Body of pancreas (tissue), 4 donors: ENCODE results near the gene NOXA1. TPM values are rescaled to one million over a fixed set of nuclear protein-coding genes. Genes with fewer than 3 reads are reported as not detected.

Experiments
- ATAC-seq: fragments of 150-250 bp; one replicate; pipeline ENCODE4 v1.9.1; 2016
- DNase-seq, 4 donors: peaks; one replicate each; pipeline ENCODE4 v3.0.0-alpha.2; 2019
- H3K27ac ChIP-seq, 4 donors: fragments of 200-600 bp; sonication (generic); 1 replicate in 3 of 4; 2 replicates in 1 of 4; pipeline versions ENCODE4 v1.5.1 to v1.6.1; 2016 to 2019; ENCODE audit warnings: mild to moderate bottlenecking in 1 of 4, mixed read lengths in 1 of 4, moderate library complexity in 1 of 4
- H3K27me3 ChIP-seq, 2 donors: fragments of 200-600 bp; sonication (generic); one replicate each; pipeline ENCODE4 v1.6.0; 2016; ENCODE audit warnings: mild to moderate bottlenecking in 1 of 2
- H3K36me3 ChIP-seq, 2 donors: fragments of 200-600 bp; sonication (generic); replicated peaks in 1 of 2; 2 replicates each; pipeline ENCODE4 v1.5.1; 2016; ENCODE audit warnings: low read depth in 2 of 2; ENCODE audit not compliant: insufficient read depth in 1 of 2
- H3K4me1 ChIP-seq: fragments of 200-600 bp; sonication (generic); one replicate; pipeline ENCODE4 v1.6.0; 2016
- H3K4me3 ChIP-seq, 2 donors: fragments of 200-600 bp; sonication (generic); 1 replicate in 1 of 2; 2 replicates in 1 of 2; pipeline ENCODE4 v1.5.1; 2016 to 2019
- H3K9me3 ChIP-seq, 3 donors: fragments of 200-600 bp; sonication (generic); 1 replicate in 2 of 3; 2 replicates in 1 of 3; pipeline ENCODE4 v1.5.1; 2016
- CTCF ChIP-seq, 7 experiments: fragments of 450-650 bp in 4 of 7; fragments of 200-600 bp in 3 of 7; sonication (generic) in 3 of 7; IDR thresholded peaks; one replicate each; pipeline ENCODE4 v1.5.1; 2016 to 2019; ENCODE audit warnings: antibody characterized with exemption in 7 of 7
- POLR2A ChIP-seq, 3 donors: fragments of 450-650 bp; IDR thresholded peaks; one replicate each; pipeline ENCODE4 v1.6.1; 2016; ENCODE audit warnings: antibody characterized with exemption in 3 of 3, mild to moderate bottlenecking in 2 of 3
- WGBS, 2 donors: methylation state at CpG; one replicate each; pipeline ENCODE4 v1.1.5; 2017; 5-methylcytosine and 5-hydroxymethylcytosine counted together
- intact Hi-C: fragments of 100-400 bp; cut with DNase I; formaldehyde crosslinking; loops from one replicate; pipeline ENCODE4 v1.15.1; 2023
- total RNA-seq, 2 donors: library from RNA; depleted of rRNA; stranded (reverse); fragments of >200 nt; gene quantifications; one replicate each; pipeline ENCODE4 v1.1.0, GENCODE V29; 2016

NOXA1 gene
- total RNA-seq, 2 donors from 2014 or later: 7.3 to 12.9 TPM

- peak in 2 of 4 donors; percentile 5 to 10 for DNase-seq
- TF ChIP-seq POLR2A (IDR thresholded peaks at IDR 0.05) (no peak), CTCF (IDR thresholded peaks at IDR 0.05) (no peak)
- Histone ChIP-seq H3K36me3 (peaks cover 0 to 5% of the 10 kb centered on the region in 2 donors), H3K4me3 (no peak overlapping the region), H3K27me3 (no peaks in the 10 kb centered on the region), H3K4me1 (peaks cover 20% of the 10 kb centered on the region), H3K9me3 (no peaks in the 10 kb centered on the region), H3K27ac (no peak overlapping the region)
- 77 to 91% methylated on average over 11 to 14 of the region's 17 CpGs for whole genome bisulfite sequencing, 2 donors
- intact Hi-C loops: no loop called here
- ATAC-seq: no peak
Observed at GRCh38 chr9:137452006-137452760, 29.0 kb downstream of the NOXA1 start.

- Histone ChIP-seq H3K27ac (no peak overlapping the region), H3K9me3 (no peaks in the 10 kb centered on the region), H3K27me3 (no peaks in the 10 kb centered on the region), H3K4me3 (no peak overlapping the region), H3K4me1 (peaks cover 28% of the 10 kb centered on the region), H3K36me3 (peaks cover 0 to 5% of the 10 kb centered on the region in 2 donors)
- DNase-seq (no peak), ATAC-seq (no peak)
- intact Hi-C loops: no loop called here
- TF ChIP-seq CTCF (IDR thresholded peaks at IDR 0.05): no peak
- no peak for TF ChIP-seq POLR2A (IDR thresholded peaks at IDR 0.05)
- WGBS, 2 donors: 84 to 86% methylated on average over 15 to 33 of the region's 43 CpGs
Observed at GRCh38 chr9:137452761-137453642, 29.8 kb downstream of the NOXA1 start.

- intact Hi-C loops: no loop called here
- H3K4me1 ChIP-seq: peaks cover 35% of the 10 kb centered on the region
- TF ChIP-seq POLR2A (IDR thresholded peaks at IDR 0.05) (no peak), CTCF (IDR thresholded peaks at IDR 0.05) (no peak)
- H3K9me3 ChIP-seq: no peaks in the 10 kb centered on the region
- ATAC-seq (peak; percentile 45), DNase-seq (peak; percentile 52 to 77 (median 64))
- peaks cover 0 to 5% of the 10 kb centered on the region in 2 donors for H3K36me3 ChIP-seq
- no peaks in the 10 kb centered on the region for H3K27me3 ChIP-seq
- WGBS, 2 donors: 39 to 70% methylated on average over 19 to 25 of the region's 25 CpGs
- no peak overlapping the region for H3K27ac ChIP-seq
- H3K4me3 ChIP-seq: no peak overlapping the region
Observed at GRCh38 chr9:137453643-137454081, 30.5 kb downstream of the NOXA1 start.

GRCh38 chr9:137454145-137454596 is 31.0 kb downstream of the NOXA1 start:
- H3K4me3 ChIP-seq: no peak overlapping the region
- ATAC-seq (no peak), DNase-seq (peak in 3 of 4 donors; percentile 26 to 52 (median 44))
- H3K4me1 ChIP-seq: peaks cover 36% of the 10 kb centered on the region
- H3K36me3 ChIP-seq: peaks cover 0 to 5% of the 10 kb centered on the region in 2 donors
- TF ChIP-seq CTCF (IDR thresholded peaks at IDR 0.05) (no peak), POLR2A (IDR thresholded peaks at IDR 0.05) (peak in 1 of 3 donors; percentile 35)
- WGBS, 2 donors: 29 to 30% methylated on average over 7 to 21 of the region's 24 CpGs
- intact Hi-C loops: no loop called here
- H3K9me3 ChIP-seq: no peaks in the 10 kb centered on the region
- H3K27me3 ChIP-seq: no peaks in the 10 kb centered on the region
- peak overlapping the region in 1 of 4 donors; percentile 59 for H3K27ac ChIP-seq
